ENCODE data around the gene BCAS3. TPM values are rescaled to one million over a fixed set of nuclear protein-coding genes. Genes with fewer than 3 reads are reported as not detected.
"Not testable (repeated sequence)": the region's sequence is repeated elsewhere in the genome, so short reads cannot be mapped to it uniquely, and the experiment has no call there.

Gene BCAS3
- polyA plus RNA-seq, 3 donors from 2014 or later = 26.3 to 53.8 (median 50.1) TPM

GRCh38 chr17:60754057-60754604, 76.5 kb downstream of the BCAS3 start:
- Mint-ChIP-seq H3K36me3 (peaks cover 0 to 15% (median 11%) of the 10 kb centered on the region in 3 donors), H3K4me3 (no peak overlapping the region), H3K27ac (no peak overlapping the region), H3K9me3 (no peaks in the 10 kb centered on the region), H3K27me3 (ENCODE audit: low read depth in 3 of 3) (no peaks in the 10 kb centered on the region), H3K4me1 (no peaks in the 10 kb centered on the region)
- no peak for DNase-seq

- H3K27ac Mint-ChIP-seq; DNase-seq; H3K4me3 Mint-ChIP-seq; H3K27me3 Mint-ChIP-seq (ENCODE audit: low read depth in 3 of 3); H3K4me1 Mint-ChIP-seq: not testable (repeated sequence)
- H3K36me3 Mint-ChIP-seq = peaks cover 17 to 32% (median 21%) of the 10 kb centered on the region in 3 donors
- H3K9me3 Mint-ChIP-seq = peaks cover 0 to 11% (median 6%) of the 10 kb centered on the region in 6 donors
These were observed 79.1 kb downstream of the BCAS3 start for GRCh38 chr17:60756798-60757197.

- peaks cover 19 to 36% (median 20%) of the 10 kb centered on the region in 3 donors for H3K36me3 Mint-ChIP-seq
- H3K4me3 Mint-ChIP-seq = no peak overlapping the region
- H3K27ac Mint-ChIP-seq = no peak overlapping the region
- no peak for DNase-seq
- no peaks in the 10 kb centered on the region for H3K4me1 Mint-ChIP-seq
- H3K27me3 Mint-ChIP-seq (ENCODE audit: low read depth in 3 of 3) = no peaks in the 10 kb centered on the region
- H3K9me3 Mint-ChIP-seq = peaks cover 0 to 11% (median 6%) of the 10 kb centered on the region in 6 donors
These were observed 79.8 kb downstream of the BCAS3 start for GRCh38 chr17:60757437-60757836.

- Mint-ChIP-seq H3K4me3 (no peak overlapping the region), H3K4me1 (peaks cover 0 to 4% of the 10 kb centered on the region in 2 donors), H3K27ac (no peak overlapping the region), H3K27me3 (ENCODE audit: low read depth in 3 of 3) (no peaks in the 10 kb centered on the region), H3K9me3 (peaks cover 2 to 11% (median 6%) of the 10 kb centered on the region in 6 donors), H3K36me3 (peaks cover 20 to 38% (median 33%) of the 10 kb centered on the region in 3 donors)
- DNase-seq = no peak
These were observed 82.1 kb downstream of the BCAS3 start for GRCh38 chr17:60759756-60760155.

- peaks cover 2 to 11% (median 6%) of the 10 kb centered on the region in 6 donors for H3K9me3 Mint-ChIP-seq
- H3K36me3 Mint-ChIP-seq = peaks cover 20 to 40% (median 38%) of the 10 kb centered on the region in 3 donors
- H3K27ac Mint-ChIP-seq; H3K4me3 Mint-ChIP-seq; H3K27me3 Mint-ChIP-seq (ENCODE audit: low read depth in 3 of 3); DNase-seq: not testable (repeated sequence)
- peaks cover 9 to 14% of the 10 kb centered on the region in 2 donors for H3K4me1 Mint-ChIP-seq
These were observed 83.7 kb downstream of the BCAS3 start for GRCh38 chr17:60761301-60761700.

- peaks cover 0 to 4% (median 0%) of the 10 kb centered on the region in 6 donors for H3K9me3 Mint-ChIP-seq
- H3K4me1 Mint-ChIP-seq = peaks cover 24 to 26% of the 10 kb centered on the region in 2 donors
- H3K27ac Mint-ChIP-seq = no peak overlapping the region
- H3K4me3 Mint-ChIP-seq = no peak overlapping the region
- peaks cover 0 to 2% (median 0%) of the 10 kb centered on the region in 3 donors for H3K27me3 Mint-ChIP-seq (ENCODE audit: low read depth in 3 of 3)
- DNase-seq = no peak
- H3K36me3 Mint-ChIP-seq = peaks cover 3 to 27% (median 9%) of the 10 kb centered on the region in 3 donors
These were observed 89.1 kb downstream of the BCAS3 start for GRCh38 chr17:60766778-60767190.

GRCh38 chr17:60767744-60768308, 90.2 kb downstream of the BCAS3 start:
- Mint-ChIP-seq H3K9me3 (peaks cover 0 to under 1% (median 0%) of the 10 kb centered on the region in 6 donors), H3K36me3 (peaks cover 0 to 23% (median 3%) of the 10 kb centered on the region in 3 donors), H3K4me3 (no peak overlapping the region), H3K27ac (no peak overlapping the region), H3K4me1 (peaks cover 24 to 26% of the 10 kb centered on the region in 2 donors), H3K27me3 (ENCODE audit: low read depth in 3 of 3) (peaks cover 0 to 2% (median 0%) of the 10 kb centered on the region in 3 donors)
- DNase-seq = no peak

GRCh38 chr17:60769327-60769726, 91.7 kb downstream of the BCAS3 start:
- Mint-ChIP-seq H3K36me3 (peaks cover 0 to 11% (median 0%) of the 10 kb centered on the region in 3 donors), H3K9me3 (no peaks in the 10 kb centered on the region), H3K27me3 (ENCODE audit: low read depth in 3 of 3) (peaks cover 0 to 2% (median 0%) of the 10 kb centered on the region in 3 donors), H3K27ac (peak overlapping the region in 1 of 6 donors; percentile 34), H3K4me3 (no peak overlapping the region), H3K4me1 (peaks cover 24% of the 10 kb centered on the region in 2 donors)
- no peak for DNase-seq

GRCh38 chr17:60770946-60771422, 93.3 kb downstream of the BCAS3 start:
- Mint-ChIP-seq H3K27me3 (ENCODE audit: low read depth in 3 of 3) (no peaks in the 10 kb centered on the region), H3K36me3 (peaks cover 0 to 4% (median 0%) of the 10 kb centered on the region in 3 donors), H3K9me3 (no peaks in the 10 kb centered on the region), H3K27ac (no peak overlapping the region), H3K4me3 (no peak overlapping the region), H3K4me1 (peaks cover 15 to 19% of the 10 kb centered on the region in 2 donors)
- DNase-seq = no peak

- not testable (repeated sequence) for H3K36me3 Mint-ChIP-seq; H3K9me3 Mint-ChIP-seq; H3K27ac Mint-ChIP-seq; H3K4me3 Mint-ChIP-seq; DNase-seq; H3K27me3 Mint-ChIP-seq (ENCODE audit: low read depth in 3 of 3)
- peaks cover 9 to 13% of the 10 kb centered on the region in 2 donors for H3K4me1 Mint-ChIP-seq
These were observed 94.0 kb downstream of the BCAS3 start for GRCh38 chr17:60771621-60772020.

- Mint-ChIP-seq H3K27ac (no peak overlapping the region), H3K27me3 (ENCODE audit: low read depth in 3 of 3) (no peaks in the 10 kb centered on the region), H3K4me1 (peaks cover 7% of the 10 kb centered on the region in 2 donors), H3K36me3 (peaks cover 0 to 5% (median 0%) of the 10 kb centered on the region in 3 donors), H3K9me3 (no peaks in the 10 kb centered on the region), H3K4me3 (no peak overlapping the region)
- DNase-seq = no peak
These were observed 95.9 kb downstream of the BCAS3 start for GRCh38 chr17:60773552-60773951.

- Mint-ChIP-seq H3K4me1 (no peaks in the 10 kb centered on the region), H3K27ac (peak overlapping the region in 2 of 6 donors; percentile 2 to 4), H3K9me3 (no peaks in the 10 kb centered on the region), H3K36me3 (peaks cover 0 to 9% (median 0%) of the 10 kb centered on the region in 3 donors), H3K27me3 (ENCODE audit: low read depth in 3 of 3) (peaks cover 0 to 2% (median 0%) of the 10 kb centered on the region in 3 donors), H3K4me3 (no peak overlapping the region)
- DNase-seq = no peak
These were observed 104.3 kb downstream of the BCAS3 start for GRCh38 chr17:60781880-60782412.

GRCh38 chr17:60782742-60783141, 105.1 kb downstream of the BCAS3 start:
- no peaks in the 10 kb centered on the region for H3K9me3 Mint-ChIP-seq
- no peak for DNase-seq
- H3K4me3 Mint-ChIP-seq = no peak overlapping the region
- H3K36me3 Mint-ChIP-seq = peaks cover 0 to 6% (median 0%) of the 10 kb centered on the region in 3 donors
- H3K27me3 Mint-ChIP-seq (ENCODE audit: low read depth in 3 of 3) = peaks cover 0 to 2% (median 0%) of the 10 kb centered on the region in 3 donors
- H3K4me1 Mint-ChIP-seq = no peaks in the 10 kb centered on the region
- no peak overlapping the region for H3K27ac Mint-ChIP-seq

GRCh38 chr17:60790205-60790604, 112.6 kb downstream of the BCAS3 start:
- no peak overlapping the region for H3K27ac Mint-ChIP-seq
- peaks cover 0 to 5% of the 10 kb centered on the region in 2 donors for H3K4me1 Mint-ChIP-seq

More at GRCh38 chr17:60790205-60790604, 112.6 kb downstream of the BCAS3 start:
- peaks cover 0 to 2% (median 0%) of the 10 kb centered on the region in 3 donors for H3K27me3 Mint-ChIP-seq (ENCODE audit: low read depth in 3 of 3)
- DNase-seq = no peak
- no peaks in the 10 kb centered on the region for H3K36me3 Mint-ChIP-seq
- no peak overlapping the region for H3K4me3 Mint-ChIP-seq
- H3K9me3 Mint-ChIP-seq = no peaks in the 10 kb centered on the region

Measured in immature natural killer cell (primary cell).